Esophagus squamous epithelium (tissue), 4 donors: ENCODE measurements around the gene PPA2.

ENCODE experiments used
- CTCF ChIP-seq, 6 experiments: fragments of 450-650 bp in 4 of 6; fragments of 200-600 bp in 2 of 6; sonication (generic) in 2 of 6; IDR thresholded peaks; one replicate each; pipeline ENCODE4 v1.5.1; 2016 to 2019; ENCODE audit warnings: antibody characterized with exemption in 6 of 6, mild to moderate bottlenecking in 4 of 6, moderate library complexity in 4 of 6
- POLR2A ChIP-seq, 4 donors: fragments of 450-650 bp; IDR thresholded peaks; one replicate each; pipeline ENCODE4 v1.6.1; 2017; ENCODE audit warnings: antibody characterized with exemption in 4 of 4, mild to moderate bottlenecking in 4 of 4, moderate library complexity in 3 of 4

GRCh38 chr4:105451346-105451745, 22.5 kb downstream of the PPA2 start:
- TF ChIP-seq CTCF (IDR thresholded peaks at IDR 0.05), result no peak
- no peak for TF ChIP-seq POLR2A (IDR thresholded peaks at IDR 0.05)
